ENCODE results near the gene APOO.

GRCh38 chrX:23885803-23886202, 21.9 kb downstream of the APOO start:
- no peak for TF ChIP-seq RAD21 (IDR thresholded peaks at IDR 0.05; ENCODE audit: low read length)
- TF ChIP-seq CTCF (conservative IDR thresholded peaks at IDR 0.05; ENCODE audit: low read depth, low read length), result no peak
- TF ChIP-seq CHD1 (IDR thresholded peaks at IDR 0.05; ENCODE audit: low read depth, low read length), result no peak
- TF ChIP-seq NFE2L2 (IDR thresholded peaks at IDR 0.05; ENCODE audit: low read depth, low read length), result no peak
- no peak for TF ChIP-seq POLR2A (IDR thresholded peaks at IDR 0.05; ENCODE audit: low read depth, low read length)
- TF ChIP-seq RFX5 (IDR thresholded peaks at IDR 0.05; ENCODE audit: low read depth, low read length), result no peak
- no peak for TF ChIP-seq SMC3 (IDR thresholded peaks at IDR 0.05; ENCODE audit: low read depth, low read length)
- no peak for TF ChIP-seq CEBPB (IDR thresholded peaks at IDR 0.05; ENCODE audit: low read depth, low read length)
- TF ChIP-seq MAZ (IDR thresholded peaks at IDR 0.05; ENCODE audit: borderline replicate concordance, low read depth, low read length), result no peak
